ENCODE measurements around the gene QSOX2.

Gene QSOX2

DNA sequence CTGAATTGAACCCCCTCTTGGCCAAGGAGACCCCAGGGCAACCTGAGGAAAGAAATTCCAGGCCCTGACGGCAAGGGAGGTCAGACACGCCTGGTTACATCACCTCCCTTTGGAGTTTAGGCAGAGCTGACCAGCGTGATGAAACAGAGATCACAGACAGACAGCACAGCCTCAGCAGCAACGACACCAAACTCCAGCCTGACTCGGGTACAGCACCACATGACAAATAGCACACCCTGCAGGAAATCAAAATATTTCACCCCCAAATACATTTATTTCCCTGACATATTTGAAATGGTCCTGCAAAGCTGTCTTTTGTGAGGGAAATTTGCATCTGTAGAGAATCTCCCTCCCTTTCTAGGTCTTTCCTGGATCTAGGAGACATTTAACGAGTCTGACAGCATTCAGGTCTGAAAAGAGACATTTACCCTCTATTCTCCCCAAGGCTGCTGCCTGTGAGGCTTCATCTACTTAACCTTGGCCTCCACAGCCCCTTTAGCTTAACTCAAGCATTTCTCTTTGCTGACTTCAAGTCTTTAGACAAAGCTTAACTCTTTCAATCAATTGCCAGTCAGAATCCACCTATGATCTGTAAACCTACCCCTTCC lies 2.6 kb downstream of the QSOX2 start (continued):
- TF ChIP-seq, protein P1, sequence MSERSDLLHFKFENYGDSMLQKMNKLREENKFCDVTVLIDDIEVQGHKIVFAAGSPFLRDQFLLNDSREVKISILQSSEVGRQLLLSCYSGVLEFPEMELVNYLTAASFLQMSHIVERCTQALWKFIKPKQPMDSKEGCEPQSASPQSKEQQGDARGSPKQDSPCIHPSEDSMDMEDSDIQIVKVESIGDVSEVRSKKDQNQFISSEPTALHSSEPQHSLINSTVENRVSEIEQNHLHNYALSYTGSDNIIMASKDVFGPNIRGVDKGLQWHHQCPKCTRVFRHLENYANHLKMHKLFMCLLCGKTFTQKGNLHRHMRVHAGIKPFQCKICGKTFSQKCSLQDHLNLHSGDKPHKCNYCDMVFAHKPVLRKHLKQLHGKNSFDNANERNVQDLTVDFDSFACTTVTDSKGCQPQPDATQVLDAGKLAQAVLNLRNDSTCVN (tag by site-specific recombination; optimal IDR thresholded peaks at IDR 0.05): peak; percentile 7
- TF ChIP-seq, protein P2, sequence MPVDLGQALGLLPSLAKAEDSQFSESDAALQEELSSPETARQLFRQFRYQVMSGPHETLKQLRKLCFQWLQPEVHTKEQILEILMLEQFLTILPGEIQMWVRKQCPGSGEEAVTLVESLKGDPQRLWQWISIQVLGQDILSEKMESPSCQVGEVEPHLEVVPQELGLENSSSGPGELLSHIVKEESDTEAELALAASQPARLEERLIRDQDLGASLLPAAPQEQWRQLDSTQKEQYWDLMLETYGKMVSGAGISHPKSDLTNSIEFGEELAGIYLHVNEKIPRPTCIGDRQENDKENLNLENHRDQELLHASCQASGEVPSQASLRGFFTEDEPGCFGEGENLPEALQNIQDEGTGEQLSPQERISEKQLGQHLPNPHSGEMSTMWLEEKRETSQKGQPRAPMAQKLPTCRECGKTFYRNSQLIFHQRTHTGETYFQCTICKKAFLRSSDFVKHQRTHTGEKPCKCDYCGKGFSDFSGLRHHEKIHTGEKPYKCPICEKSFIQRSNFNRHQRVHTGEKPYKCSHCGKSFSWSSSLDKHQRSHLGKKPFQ (tag by site-specific recombination; IDR thresholded peaks at IDR 0.05): no peak
- TF ChIP-seq, protein P3, sequence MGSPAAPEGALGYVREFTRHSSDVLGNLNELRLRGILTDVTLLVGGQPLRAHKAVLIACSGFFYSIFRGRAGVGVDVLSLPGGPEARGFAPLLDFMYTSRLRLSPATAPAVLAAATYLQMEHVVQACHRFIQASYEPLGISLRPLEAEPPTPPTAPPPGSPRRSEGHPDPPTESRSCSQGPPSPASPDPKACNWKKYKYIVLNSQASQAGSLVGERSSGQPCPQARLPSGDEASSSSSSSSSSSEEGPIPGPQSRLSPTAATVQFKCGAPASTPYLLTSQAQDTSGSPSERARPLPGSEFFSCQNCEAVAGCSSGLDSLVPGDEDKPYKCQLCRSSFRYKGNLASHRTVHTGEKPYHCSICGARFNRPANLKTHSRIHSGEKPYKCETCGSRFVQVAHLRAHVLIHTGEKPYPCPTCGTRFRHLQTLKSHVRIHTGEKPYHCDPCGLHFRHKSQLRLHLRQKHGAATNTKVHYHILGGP (tag by site-specific recombination; IDR thresholded peaks at IDR 0.05): no peak

DNA sequence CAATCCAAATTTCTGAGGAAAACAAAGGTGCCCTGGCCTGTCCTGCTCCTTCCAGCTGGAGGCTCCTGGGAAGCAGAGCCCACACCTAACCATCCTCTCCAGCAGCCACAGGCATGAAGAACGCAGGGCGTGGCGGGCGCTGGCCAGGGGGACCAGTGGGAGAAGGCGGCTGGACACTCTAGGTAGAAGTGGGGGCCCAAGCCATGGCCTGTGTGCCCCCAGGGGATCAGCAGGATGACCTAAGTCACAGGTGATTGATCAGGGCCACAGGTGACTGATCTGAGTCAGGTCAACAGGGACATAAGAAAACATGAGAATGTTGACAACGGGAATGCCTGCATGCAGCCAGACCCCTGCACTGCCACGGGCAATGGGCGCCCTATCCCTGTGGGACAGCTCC lies 3.4 kb downstream of the QSOX2 start:
- H3K4me1 ChIP-seq (ENCODE audit: control insufficient read depth, insufficient read depth, low read length): 0 out of 2 replicates have a peak, but pooled peaks cover 2% of the 10 kb centered on the region
- CTCF ChIA-PET: interaction anchor here (1.1 to 2.7 kb wide), 3 partner anchors 8 to 71 kb away, joined by 3 to 15 read pairs (median 4); no protein-coding TSS in a partner anchor
- POLR2A ChIA-PET: no interaction called here
- no peaks in the 10 kb centered on the region for H3K9me3 ChIP-seq (ENCODE audit: control insufficient read depth, insufficient read depth, low read depth, low read length)
- peaks cover 0 to 13% of the 10 kb centered on the region in 2 experiments; a peak in 1 of 3 replicates for H3K36me3 ChIP-seq (ENCODE audit: control insufficient read depth in 2 of 2, insufficient read depth in 1 of 2, low read length in 2 of 2)
- H3K27ac ChIP-seq (ENCODE audit: extremely low read depth, low read depth, low read length): no peak overlapping the region
- H3K4me3 ChIP-seq (ENCODE audit: low read depth, low read length): no peak overlapping the region
- TF ChIP-seq SCRT2 (tag by site-specific recombination; IDR thresholded peaks at IDR 0.05): peak; percentile 64
- TF ChIP-seq ZNF521 (tag by site-specific recombination; IDR thresholded peaks at IDR 0.05): no peak

DNA sequence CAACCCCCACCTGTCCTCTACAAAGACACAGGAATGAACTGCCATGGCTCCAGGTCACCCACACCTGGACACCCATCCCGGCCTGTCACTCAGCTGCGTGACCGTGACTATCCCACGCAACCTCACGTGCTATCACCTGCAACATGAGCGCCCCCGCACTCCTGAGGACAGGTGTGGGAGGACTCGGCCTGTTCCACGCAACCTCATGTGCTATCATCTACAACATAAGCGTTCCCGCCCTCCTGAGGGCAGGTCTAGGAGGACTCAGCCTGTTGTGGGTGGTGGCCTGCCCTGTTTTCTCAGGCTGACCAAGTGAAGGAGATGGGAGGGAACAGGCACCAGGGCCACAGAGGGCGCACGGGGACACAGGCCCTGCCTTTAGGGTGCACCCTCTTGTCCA lies 4.1 kb downstream of the QSOX2 start:
- 0 out of 2 replicates have a peak, but pooled peaks have one; percentile 11 for TF ChIP-seq KLF1 (tag by site-specific recombination; IDR thresholded peaks at IDR 0.05)
- TF ChIP-seq GLIS2 (tag by site-specific recombination; IDR thresholded peaks at IDR 0.05): no peak
- no peak for TF ChIP-seq SCRT1 (tag by site-specific recombination; IDR thresholded peaks at IDR 0.05; ENCODE audit: borderline replicate concordance)
- TF ChIP-seq EGR2 (tag by site-specific recombination; IDR thresholded peaks at IDR 0.05; ENCODE audit: low read depth): peak; percentile 55
- no peak for TF ChIP-seq ZNF433 (tag by site-specific recombination; IDR thresholded peaks at IDR 0.05; ENCODE audit: low read depth)
- TF ChIP-seq ZFHX2 (tag by site-specific recombination; conservative IDR thresholded peaks at IDR 0.05): peak; percentile 67
- TF ChIP-seq ZNF585B (tag by site-specific recombination; IDR thresholded peaks at IDR 0.05): no peak
- Histone ChIP-seq H3K9me3 (ENCODE audit: control insufficient read depth, insufficient read depth, low read depth, low read length) (no peaks in the 10 kb centered on the region), H3K36me3 (ENCODE audit: control insufficient read depth in 2 of 2, insufficient read depth in 1 of 2, low read length in 2 of 2) (peaks cover 0 to 20% of the 10 kb centered on the region in 2 experiments; a peak in 1 of 3 replicates), H3K4me1 (ENCODE audit: control insufficient read depth, insufficient read depth, low read length) (0 out of 2 replicates have a peak, but pooled peaks cover 2% of the 10 kb centered on the region), H3K4me3 (ENCODE audit: low read depth, low read length) (no peak overlapping the region), H3K27ac (ENCODE audit: extremely low read depth, low read depth, low read length) (no peak overlapping the region)
- POLR2A ChIA-PET: no interaction called here
- CTCF ChIA-PET: interaction anchor here (2.7 kb wide), 1 partner anchor 16 kb away, joined by 15 read pairs; no protein-coding TSS in a partner anchor

GRCh38 chr9:136240941-136241340 lies 4.7 kb downstream of the QSOX2 start:
- Histone ChIP-seq H3K36me3 (ENCODE audit: control insufficient read depth in 2 of 2, insufficient read depth in 1 of 2, low read length in 2 of 2) (peaks cover 0 to 26% of the 10 kb centered on the region in 2 experiments; a peak in 1 of 3 replicates), H3K9me3 (ENCODE audit: control insufficient read depth, insufficient read depth, low read depth, low read length) (no peaks in the 10 kb centered on the region), H3K27ac (ENCODE audit: extremely low read depth, low read depth, low read length) (no peak overlapping the region), H3K4me1 (ENCODE audit: control insufficient read depth, insufficient read depth, low read length) (no peaks in the 10 kb centered on the region), H3K4me3 (ENCODE audit: low read depth, low read length) (no peak overlapping the region)
- POLR2A ChIA-PET: interaction anchor here (1.0 kb wide), 1 partner anchor 26 kb away, joined by 3 read pairs; no protein-coding TSS in a partner anchor
- CTCF ChIA-PET: interaction anchor here (1.3 kb wide), 1 partner anchor 13 kb away, joined by 5 read pairs; no protein-coding TSS in a partner anchor
- TF ChIP-seq ZNF518A (tag by site-specific recombination; conservative IDR thresholded peaks at IDR 0.05; ENCODE audit: low read depth): no peak
- TF ChIP-seq ZFHX2 (tag by site-specific recombination; conservative IDR thresholded peaks at IDR 0.05): no peak
- TF ChIP-seq PRDM6 (tag by site-specific recombination; IDR thresholded peaks at IDR 0.05): no peak

Data from HEK293 (cell line).